Liver (tissue), 9 donors: ENCODE results near the gene TENM3. TPM values are rescaled to one million over a fixed set of nuclear protein-coding genes. Genes with fewer than 3 reads are reported as not detected.
A peak's percentile ranks its signal among the peaks of the same experiment; 100 is the strongest.

Experiments used
- DNase-seq: peaks from one replicate; pipeline ENCODE4 v3.0.0-alpha.2; 2017; ENCODE audit warnings: low spot score
- H3K27ac ChIP-seq, 2 donors: one replicate each; pipeline ENCODE4 v1.7.0; 2013; ENCODE audit warnings: inconsistent platforms in 2 of 2, low read length in 2 of 2, control low read depth in 1 of 2, low read depth in 1 of 2, mild to moderate bottlenecking in 1 of 2
- H3K27me3 ChIP-seq, 4 donors: one replicate each; pipeline versions ENCODE4 v1.6.1 to v1.7.0; 2013; ENCODE audit warnings: low read length in 3 of 4, inconsistent platforms in 1 of 4, mild to moderate bottlenecking in 1 of 4, moderate library complexity in 1 of 4; ENCODE audit not compliant: control insufficient read depth in 4 of 4, insufficient read depth in 4 of 4
- H3K36me3 ChIP-seq, 4 donors: one replicate each; pipeline versions ENCODE4 v1.6.1 to v1.7.0; 2013; ENCODE audit warnings: low read length in 3 of 4, mild to moderate bottlenecking in 3 of 4, low read depth in 1 of 4, moderate library complexity in 1 of 4; ENCODE audit not compliant: control insufficient read depth in 4 of 4, insufficient read depth in 3 of 4
- H3K4me1 ChIP-seq, 4 donors: one replicate each; pipeline versions ENCODE4 v1.6.1 to v1.7.0; 2013; ENCODE audit warnings: low read length in 3 of 4, mild to moderate bottlenecking in 3 of 4, moderate library complexity in 1 of 4; ENCODE audit not compliant: control insufficient read depth in 4 of 4, insufficient read depth in 4 of 4
- H3K4me3 ChIP-seq, 3 donors: one replicate each; pipeline versions ENCODE4 v1.6.1 to v1.7.0; 2013; ENCODE audit warnings: low read length in 3 of 3, control low read depth in 1 of 3, low read depth in 1 of 3, mild to moderate bottlenecking in 1 of 3
- H3K9ac ChIP-seq, 2 donors: one replicate each; pipeline ENCODE4 v1.7.0; 2013; ENCODE audit warnings: low read length in 2 of 2, mild to moderate bottlenecking in 2 of 2, moderate library complexity in 2 of 2, control low read depth in 1 of 2, low read depth in 1 of 2
- H3K9me3 ChIP-seq, 4 donors: one replicate each; pipeline versions ENCODE4 v1.6.1 to v1.7.0; 2013; ENCODE audit warnings: low read length in 3 of 4; ENCODE audit not compliant: control insufficient read depth in 4 of 4
- ATF3 ChIP-seq: IDR thresholded peaks from 2 replicates; pipeline ENCODE4 v1.6.1; 2016; ENCODE audit warnings: antibody characterized with exemption
- CTCF ChIP-seq: fragments of 150-350 bp; IDR thresholded peaks from 2 replicates; pipeline ENCODE4 v1.5.1; 2017; ENCODE audit warnings: improper control_type of control experiment, low read depth, low read length; ENCODE audit not compliant: missing input control
- EGR1 ChIP-seq, 2 donors: IDR thresholded peaks; 2 replicates each; pipeline ENCODE4 v1.6.1; 2016 to 2018; ENCODE audit warnings: antibody characterized with exemption in 2 of 2, low read depth in 2 of 2
- FOXA1 ChIP-seq: IDR thresholded peaks from 2 replicates; pipeline ENCODE4 v1.6.1; 2016; ENCODE audit warnings: antibody characterized with exemption
- FOXA2 ChIP-seq: IDR thresholded peaks from 2 replicates; pipeline ENCODE4 v1.6.1; 2016; ENCODE audit warnings: antibody characterized with exemption
- GABPA ChIP-seq, 2 donors: IDR thresholded peaks in 1 of 2; conservative IDR thresholded peaks in 1 of 2; 2 replicates each; pipeline ENCODE4 v1.6.1; 2016; ENCODE audit warnings: antibody characterized with exemption in 2 of 2, mild to moderate bottlenecking in 1 of 2, moderate library complexity in 1 of 2
- HNF4A ChIP-seq, 2 donors: conservative IDR thresholded peaks; 2 replicates each; pipeline ENCODE4 v1.6.1; 2016; ENCODE audit warnings: antibody characterized with exemption in 2 of 2, mild to moderate bottlenecking in 2 of 2
- HNF4G ChIP-seq: IDR thresholded peaks from 2 replicates; pipeline ENCODE4 v1.6.1; 2016; ENCODE audit warnings: antibody characterized with exemption
- JUND ChIP-seq, 2 donors: IDR thresholded peaks; 2 replicates each; pipeline ENCODE4 v1.6.1; 2016; ENCODE audit warnings: antibody characterized with exemption in 2 of 2
- MAX ChIP-seq: IDR thresholded peaks from 2 replicates; pipeline ENCODE4 v1.6.1; 2016; ENCODE audit warnings: antibody characterized with exemption
- NR2F2 ChIP-seq: IDR thresholded peaks from 2 replicates; pipeline ENCODE4 v1.6.1; 2016; ENCODE audit warnings: antibody characterized with exemption
- RAD21 ChIP-seq, 2 donors: IDR thresholded peaks; 2 replicates each; pipeline ENCODE4 v1.6.1; 2016; ENCODE audit warnings: antibody characterized with exemption in 2 of 2, mild to moderate bottlenecking in 2 of 2
- REST ChIP-seq: IDR thresholded peaks from 2 replicates; pipeline ENCODE4 v1.6.1; 2016; ENCODE audit warnings: antibody characterized with exemption, mild to moderate bottlenecking
- RXRA ChIP-seq, 2 donors: IDR thresholded peaks; 2 replicates each; pipeline ENCODE4 v1.6.1; 2017 to 2018; ENCODE audit warnings: antibody characterized with exemption in 2 of 2, mild to moderate bottlenecking in 1 of 2
- SP1 ChIP-seq: IDR thresholded peaks from 2 replicates; pipeline ENCODE4 v1.6.1; 2018; ENCODE audit warnings: antibody characterized with exemption, mild to moderate bottlenecking
- TAF1 ChIP-seq: conservative IDR thresholded peaks from 2 replicates; pipeline ENCODE4 v1.6.1; 2016; ENCODE audit warnings: antibody characterized with exemption, mild to moderate bottlenecking
- YY1 ChIP-seq: IDR thresholded peaks from 2 replicates; pipeline ENCODE4 v1.6.1; 2016; ENCODE audit warnings: antibody characterized with exemption, mild to moderate bottlenecking
- WGBS: extraction: QIAGEN DNeasy Blood & Tissue Kit; methylation state at CpG from one replicate; pipeline ENCODE4 v1.1.7; 2013; 5-methylcytosine and 5-hydroxymethylcytosine counted together
- polyA plus RNA-seq, 2 donors: library from polyadenylated mRNA; stranded (reverse) in 1 of 2; unstranded in 1 of 2; fragments of 200-250 nt in 1 of 2; fragments of >200 nt in 1 of 2; fragmentation: Nextera tagmentation in 1 of 2; extraction: Ambion mirVana in 1 of 2; gene quantifications; one replicate each; pipeline versions ENCODE4 v1.2.1 to v1.2.3, GENCODE V29; 2013 to 2015
- total RNA-seq, 2 donors: library from RNA; depleted of rRNA; stranded (reverse); fragments of >200 nt; gene quantifications; one replicate each; pipeline ENCODE4 v1.2.3, GENCODE V29; 2014
- donor health status: healthy.
- donor health status: healthy.
- donor health status: healthy.
- donor health status: healthy.
- donor health status: healthy.

The TENM3 gene
- total and polyA plus RNA-seq, 4 donors: 0.32 to 16.8 (median 0.70) TPM

GRCh38 chr4:182224192-182224850, 18.9 kb upstream of the TENM3 start (continued):
- TF ChIP-seq ATF3: peak; percentile 15

- no peaks in the 10 kb centered on the region for H3K27me3 ChIP-seq
- TF ChIP-seq EGR1 (IDR thresholded peaks at IDR 0.05; ENCODE audit: low read depth in 2 of 2) (no peak), FOXA2 (no peak), HNF4G (no peak), YY1 (no peak), SP1 (no peak), CTCF (no peak), NR2F2 (no peak), FOXA1 (no peak), MAX (no peak), REST (no peak), GABPA (IDR thresholded peaks at IDR 0.05 in 1 of 2, conservative IDR thresholded peaks at IDR 0.05 in 1 of 2) (no peak)
- no peak overlapping the region for H3K27ac ChIP-seq
- no peaks in the 10 kb centered on the region for H3K36me3 ChIP-seq
- peaks cover 2 to 12% (median 3%) of the 10 kb centered on the region in 4 donors for H3K4me1 ChIP-seq
- DNase-seq: no peak
- H3K9ac ChIP-seq: no peak overlapping the region
- no peak overlapping the region for H3K4me3 ChIP-seq
- H3K9me3 ChIP-seq: no peaks in the 10 kb centered on the region
- WGBS: 93% methylated on average over 9 of the region's 9 CpGs
These were observed 17.8 kb upstream of the TENM3 start for GRCh38 chr4:182225257-182225852.

GRCh38 chr4:182227611-182228010, 15.6 kb upstream of the TENM3 start:
- no peak overlapping the region for H3K9ac ChIP-seq
- no peak overlapping the region for H3K27ac ChIP-seq
- H3K4me3 ChIP-seq: no peak overlapping the region
- H3K36me3 ChIP-seq: no peaks in the 10 kb centered on the region
- no peaks in the 10 kb centered on the region for H3K27me3 ChIP-seq
- H3K9me3 ChIP-seq: no peaks in the 10 kb centered on the region
- no peak for DNase-seq
- WGBS: 94% methylated on average over 6 of the region's 6 CpGs
- peaks cover 2 to 12% (median 3%) of the 10 kb centered on the region in 4 donors for H3K4me1 ChIP-seq
- TF ChIP-seq YY1 (no peak), RXRA (IDR thresholded peaks at IDR 0.05) (no peak), NR2F2 (no peak), FOXA1 (no peak), REST (no peak), RAD21 (IDR thresholded peaks at IDR 0.05) (no peak), CTCF (no peak), TAF1 (no peak), JUND (IDR thresholded peaks at IDR 0.05) (no peak), HNF4G (no peak), SP1 (no peak), HNF4A (conservative IDR thresholded peaks at IDR 0.05) (no peak), FOXA2 (no peak)
